ENCODE data around the gene CAND2. TPM values are rescaled to one million over a fixed set of nuclear protein-coding genes. Genes with fewer than 3 reads are reported as not detected.
"Not testable (repeated sequence)": the region's sequence is repeated elsewhere in the genome, so short reads cannot be mapped to it uniquely, and the experiment has no call there.

CAND2 gene
- polyA plus RNA-seq, 1 donor = 2.8 TPM

DNA sequence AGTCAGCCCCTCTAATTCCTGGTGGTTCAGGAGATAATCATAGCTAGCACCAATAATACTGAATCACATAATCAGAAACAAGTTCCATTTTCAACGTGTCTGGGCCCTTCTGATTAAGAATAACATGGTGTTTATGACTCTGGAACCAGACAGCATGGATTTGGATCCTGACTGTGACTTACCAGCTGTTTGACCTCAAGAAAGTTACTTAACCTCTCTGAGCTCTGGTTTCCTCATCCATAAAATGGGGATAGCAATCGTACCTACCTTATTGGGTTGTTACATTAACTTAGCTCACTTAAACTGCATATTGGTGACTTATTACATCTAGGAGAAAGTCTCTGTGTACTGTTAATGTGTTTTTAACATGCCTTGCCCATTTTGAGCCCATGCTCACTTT lies 26.7 kb upstream of the CAND2 start:
- no peaks in the 10 kb centered on the region for H3K36me3 ChIP-seq (ENCODE audit: control insufficient read depth, insufficient read depth, low read length)
- DNase-seq = no peak
- no peaks in the 10 kb centered on the region for H3K27me3 ChIP-seq (ENCODE audit: control insufficient read depth, insufficient read depth, low read length)
- 100% methylated on average over 1 of the region's 2 CpGs for WGBS (ENCODE audit: insufficient coverage, low lambda C conversion rate)
- H3K9me3 ChIP-seq (ENCODE audit: control insufficient read depth, low read depth, low read length) = no peaks in the 10 kb centered on the region
- H3K4me3 ChIP-seq (ENCODE audit: low read length) = no peak overlapping the region
- no peak overlapping the region for H3K27ac ChIP-seq (ENCODE audit: low read length)
- H3K4me1 ChIP-seq (ENCODE audit: control insufficient read depth, insufficient read depth, low read length) = no peaks in the 10 kb centered on the region

DNA sequence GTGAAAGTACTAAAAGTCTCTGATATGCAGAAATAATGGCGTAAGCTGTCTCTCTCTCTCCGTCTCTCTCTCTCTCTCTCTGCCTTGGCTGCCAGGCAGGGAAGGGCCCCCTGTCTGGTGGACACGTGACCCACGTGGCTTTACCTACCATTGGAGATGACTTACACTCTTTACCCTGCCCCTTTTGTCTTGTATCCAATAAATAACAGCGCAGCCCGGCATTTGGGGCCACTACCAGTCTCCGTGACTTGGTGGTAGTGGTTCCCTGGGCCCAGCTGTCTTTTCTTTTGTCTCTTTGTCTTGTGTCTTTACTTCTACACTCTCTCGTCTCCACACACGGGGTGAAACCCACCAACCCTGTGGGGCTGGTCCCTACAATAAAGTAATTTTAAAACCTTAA lies 25.2 kb upstream of the CAND2 start:
- no peak for DNase-seq
- H3K4me1 ChIP-seq (ENCODE audit: control insufficient read depth, insufficient read depth, low read length) = no peaks in the 10 kb centered on the region
- 80% methylated on average over 2 of the region's 9 CpGs for WGBS (ENCODE audit: insufficient coverage, low lambda C conversion rate)

DNA sequence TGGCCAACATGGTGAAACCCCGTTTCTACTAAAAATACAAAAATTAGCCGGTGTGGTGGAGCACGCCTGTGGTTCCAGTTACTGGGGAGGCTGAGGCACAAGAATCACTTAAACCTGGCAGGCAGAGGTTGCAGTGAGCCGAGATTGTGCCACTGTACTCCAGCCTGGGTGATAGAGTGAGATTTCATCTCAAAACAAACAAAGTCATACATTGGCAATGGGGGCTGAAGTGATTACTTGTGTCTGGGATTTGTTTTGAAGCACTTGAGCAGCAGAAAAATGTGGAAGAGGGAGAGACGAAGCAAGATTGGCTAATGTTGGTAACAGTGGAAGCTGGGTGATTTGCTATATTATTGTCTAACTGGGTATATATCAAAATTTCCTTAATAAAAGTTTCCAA lies 24.0 kb upstream of the CAND2 start:
- Histone ChIP-seq H3K27ac (ENCODE audit: low read length) (no peak overlapping the region), H3K36me3 (ENCODE audit: control insufficient read depth, insufficient read depth, low read length) (no peaks in the 10 kb centered on the region), H3K4me3 (ENCODE audit: low read length) (no peak overlapping the region), H3K4me1 (ENCODE audit: control insufficient read depth, insufficient read depth, low read length) (no peaks in the 10 kb centered on the region), H3K9me3 (ENCODE audit: control insufficient read depth, low read depth, low read length) (no peaks in the 10 kb centered on the region), H3K27me3 (ENCODE audit: control insufficient read depth, insufficient read depth, low read length) (no peaks in the 10 kb centered on the region)
- WGBS (ENCODE audit: insufficient coverage, low lambda C conversion rate) = 40% methylated on average over 1 of the region's 5 CpGs
- DNase-seq = no peak

More for the DNA sequence above, 25.2 kb upstream of the CAND2 start:
- Histone ChIP-seq H3K9me3 (ENCODE audit: control insufficient read depth, low read depth, low read length) (no peaks in the 10 kb centered on the region), H3K36me3 (ENCODE audit: control insufficient read depth, insufficient read depth, low read length) (no peaks in the 10 kb centered on the region), H3K4me3 (ENCODE audit: low read length) (no peak overlapping the region), H3K27ac (ENCODE audit: low read length) (no peak overlapping the region), H3K27me3 (ENCODE audit: control insufficient read depth, insufficient read depth, low read length) (no peaks in the 10 kb centered on the region)

DNA sequence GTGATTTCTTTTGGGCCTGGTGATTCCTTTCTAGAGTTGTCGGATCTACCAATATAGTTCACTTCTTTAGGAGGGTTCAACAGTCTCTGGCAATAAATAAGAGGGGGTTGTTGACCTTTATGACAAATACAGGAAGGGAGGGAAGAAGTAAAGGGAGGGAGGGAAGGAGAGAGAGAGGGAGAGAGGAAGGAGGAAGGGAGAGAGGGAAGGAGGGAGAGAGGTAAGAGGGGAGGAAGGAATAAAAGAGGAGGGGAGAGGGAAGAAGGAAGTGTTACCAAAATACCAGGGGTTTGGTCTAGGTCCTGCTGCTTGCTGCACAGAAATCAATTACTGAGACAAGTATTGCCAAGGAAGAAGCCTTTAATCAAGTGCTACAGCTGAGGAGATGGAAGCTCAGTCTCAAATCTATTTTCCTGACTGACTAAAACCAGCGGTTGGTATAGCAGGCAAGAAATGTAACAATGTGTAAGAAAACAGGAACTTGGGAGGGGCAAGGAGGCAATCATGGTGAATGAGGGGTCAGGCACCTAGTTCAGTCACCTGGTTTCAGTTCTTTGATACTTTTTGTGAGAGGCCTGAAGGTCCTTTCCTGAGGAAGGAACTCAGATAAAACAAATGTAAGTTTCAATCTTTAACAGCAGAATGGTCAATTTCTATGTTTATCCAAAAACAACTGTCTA lies 23.3 kb upstream of the CAND2 start:
- Histone ChIP-seq H3K9me3 (ENCODE audit: control insufficient read depth, low read depth, low read length) (no peaks in the 10 kb centered on the region), H3K4me3 (ENCODE audit: low read length) (no peak overlapping the region), H3K4me1 (ENCODE audit: control insufficient read depth, insufficient read depth, low read length) (no peaks in the 10 kb centered on the region), H3K27ac (ENCODE audit: low read length) (no peak overlapping the region), H3K27me3 (ENCODE audit: control insufficient read depth, insufficient read depth, low read length) (no peaks in the 10 kb centered on the region), H3K36me3 (ENCODE audit: control insufficient read depth, insufficient read depth, low read length) (no peaks in the 10 kb centered on the region)
- WGBS (ENCODE audit: insufficient coverage, low lambda C conversion rate) = 63% methylated on average over 1 of the region's 2 CpGs
- no peak for DNase-seq

DNA sequence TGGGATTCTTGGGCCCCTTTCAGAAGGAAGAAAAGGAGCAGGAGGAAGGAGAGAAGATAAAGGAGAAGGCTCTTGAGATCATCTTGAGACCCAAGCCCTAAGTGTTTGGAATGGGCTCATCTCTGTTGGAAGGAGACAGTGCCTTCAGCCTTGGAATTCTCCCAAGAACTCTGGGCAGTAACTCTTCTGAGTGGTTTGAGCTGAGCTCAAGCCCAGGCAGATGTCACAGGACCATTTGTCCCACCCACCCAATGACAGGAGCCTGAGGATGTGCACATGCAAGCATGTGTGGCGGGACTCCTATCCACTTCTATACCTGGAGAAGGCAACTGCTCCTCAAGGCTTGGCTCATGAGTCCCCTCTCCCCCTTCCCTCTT lies 22.8 kb upstream of the CAND2 start:
- H3K36me3 ChIP-seq (ENCODE audit: control insufficient read depth, insufficient read depth, low read length) = no peaks in the 10 kb centered on the region
- no peak overlapping the region for H3K4me3 ChIP-seq (ENCODE audit: low read length)
- no peak for DNase-seq
- no peaks in the 10 kb centered on the region for H3K27me3 ChIP-seq (ENCODE audit: control insufficient read depth, insufficient read depth, low read length)
- H3K27ac ChIP-seq (ENCODE audit: low read length) = no peak overlapping the region
- H3K4me1 ChIP-seq (ENCODE audit: control insufficient read depth, insufficient read depth, low read length) = no peaks in the 10 kb centered on the region
- H3K9me3 ChIP-seq (ENCODE audit: control insufficient read depth, low read depth, low read length) = no peaks in the 10 kb centered on the region
- WGBS (ENCODE audit: insufficient coverage, low lambda C conversion rate) = no CpG with 5 or more reads among the region's 1 CpG

DNA sequence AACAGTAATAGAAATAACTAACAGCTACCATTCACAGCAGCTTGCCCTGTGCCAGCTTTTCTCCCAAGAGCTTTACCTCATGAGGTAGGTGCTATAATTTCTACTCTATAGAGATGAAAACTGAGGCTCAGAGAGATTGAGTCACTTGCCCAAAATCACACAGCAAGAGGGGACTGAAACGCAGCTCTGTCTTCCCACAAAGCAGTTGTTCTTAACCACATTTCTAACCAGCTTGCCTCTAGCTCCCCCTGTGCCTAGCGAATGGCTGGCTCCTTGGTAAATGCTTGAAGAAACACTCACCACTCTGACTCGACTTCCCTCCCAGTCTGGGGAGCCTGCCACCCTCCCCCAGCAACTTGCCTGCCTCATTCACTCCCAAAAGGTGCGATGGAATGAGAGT lies 21.9 kb upstream of the CAND2 start:
- no peaks in the 10 kb centered on the region for H3K4me1 ChIP-seq (ENCODE audit: control insufficient read depth, insufficient read depth, low read length)
- DNase-seq = no peak
- H3K36me3 ChIP-seq (ENCODE audit: control insufficient read depth, insufficient read depth, low read length) = no peaks in the 10 kb centered on the region
- no peaks in the 10 kb centered on the region for H3K27me3 ChIP-seq (ENCODE audit: control insufficient read depth, insufficient read depth, low read length)
- H3K9me3 ChIP-seq (ENCODE audit: control insufficient read depth, low read depth, low read length) = no peaks in the 10 kb centered on the region
- no CpG with 5 or more reads among the region's 4 CpGs for WGBS (ENCODE audit: insufficient coverage, low lambda C conversion rate)
- no peak overlapping the region for H3K27ac ChIP-seq (ENCODE audit: low read length)
- H3K4me3 ChIP-seq (ENCODE audit: low read length) = no peak overlapping the region

DNA sequence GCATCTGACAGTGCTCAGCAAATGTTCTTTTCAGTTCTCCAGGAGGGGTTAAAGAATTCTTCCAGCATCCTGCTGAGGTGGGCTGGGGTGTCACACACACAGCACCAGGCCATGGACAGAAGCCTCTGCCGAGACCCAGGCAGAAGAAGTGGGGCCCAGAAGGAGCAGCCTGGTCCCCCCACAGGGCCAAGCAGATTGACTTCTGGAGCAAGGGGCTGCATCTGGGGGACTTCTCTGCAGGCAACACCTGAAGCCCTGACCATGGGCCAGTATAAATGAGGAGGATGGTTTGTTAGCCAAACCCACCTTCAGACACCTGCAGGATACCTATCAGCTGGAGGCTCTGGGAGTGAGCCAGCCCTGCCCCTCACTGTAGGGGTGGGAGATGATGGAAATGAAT lies 21.3 kb upstream of the CAND2 start:
- Histone ChIP-seq H3K36me3 (ENCODE audit: control insufficient read depth, insufficient read depth, low read length) (no peaks in the 10 kb centered on the region), H3K27me3 (ENCODE audit: control insufficient read depth, insufficient read depth, low read length) (no peaks in the 10 kb centered on the region), H3K4me3 (ENCODE audit: low read length) (no peak overlapping the region), H3K4me1 (ENCODE audit: control insufficient read depth, insufficient read depth, low read length) (no peaks in the 10 kb centered on the region), H3K27ac (ENCODE audit: low read length) (no peak overlapping the region), H3K9me3 (ENCODE audit: control insufficient read depth, low read depth, low read length) (no peaks in the 10 kb centered on the region)
- DNase-seq = no peak
- no CpG with 5 or more reads among the region's 1 CpG for WGBS (ENCODE audit: insufficient coverage, low lambda C conversion rate)

DNA sequence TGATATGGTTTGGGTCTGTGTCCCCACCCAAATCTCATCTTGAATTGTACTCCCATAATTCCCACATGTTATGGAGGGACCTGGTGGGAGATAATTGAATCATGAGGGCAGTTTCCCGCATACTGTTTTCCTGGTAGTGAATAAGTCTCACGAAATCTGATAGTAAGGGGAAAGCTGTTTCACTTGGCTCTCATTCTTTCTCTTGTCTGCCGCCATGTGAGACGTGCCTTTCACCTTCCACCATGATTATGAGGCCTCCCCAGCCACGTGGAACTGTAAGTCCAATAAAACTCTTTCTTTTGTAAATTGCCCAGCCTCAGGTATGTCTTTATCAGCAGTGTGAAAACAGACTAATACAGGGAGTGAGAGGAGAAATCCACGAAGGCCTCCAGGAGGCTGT lies 20.5 kb upstream of the CAND2 start:
- DNase-seq; H3K27me3 ChIP-seq (ENCODE audit: control insufficient read depth, insufficient read depth, low read length): not testable (repeated sequence)
- no CpG with 5 or more reads among the region's 6 CpGs for WGBS (ENCODE audit: insufficient coverage, low lambda C conversion rate)

DNA sequence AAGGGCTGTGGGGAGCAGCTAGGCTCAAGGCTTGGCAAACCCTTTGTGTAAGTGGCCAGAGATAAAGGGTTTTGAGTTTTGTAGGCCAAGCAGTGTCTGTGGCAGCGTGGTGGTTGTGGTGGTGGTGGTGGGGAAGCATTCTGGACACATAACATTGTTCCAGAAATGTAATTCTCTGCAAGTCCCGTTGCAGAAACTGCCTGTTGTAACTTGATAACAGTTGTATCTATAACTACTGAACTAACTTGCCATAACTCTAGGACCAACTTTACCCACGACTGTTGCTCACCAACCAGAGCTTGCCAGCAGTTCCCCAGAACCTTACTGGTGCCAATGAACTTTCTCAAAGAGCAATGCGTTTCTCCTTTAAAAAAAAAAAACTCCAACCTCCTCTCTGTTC lies 19.3 kb upstream of the CAND2 start:
- no peak overlapping the region for H3K4me3 ChIP-seq (ENCODE audit: low read length)
- no peaks in the 10 kb centered on the region for H3K4me1 ChIP-seq (ENCODE audit: control insufficient read depth, insufficient read depth, low read length)
- H3K27ac ChIP-seq (ENCODE audit: low read length) = no peak overlapping the region
- H3K27me3 ChIP-seq (ENCODE audit: control insufficient read depth, insufficient read depth, low read length) = no peaks in the 10 kb centered on the region
- DNase-seq = no peak
- no CpG with 5 or more reads among the region's 4 CpGs for WGBS (ENCODE audit: insufficient coverage, low lambda C conversion rate)
- H3K36me3 ChIP-seq (ENCODE audit: control insufficient read depth, insufficient read depth, low read length) = no peaks in the 10 kb centered on the region
- no peaks in the 10 kb centered on the region for H3K9me3 ChIP-seq (ENCODE audit: control insufficient read depth, low read depth, low read length)

More for the DNA sequence above, 20.5 kb upstream of the CAND2 start:
- not testable (repeated sequence) for H3K36me3 ChIP-seq (ENCODE audit: control insufficient read depth, insufficient read depth, low read length); H3K4me3 ChIP-seq (ENCODE audit: low read length); H3K27ac ChIP-seq (ENCODE audit: low read length); H3K4me1 ChIP-seq (ENCODE audit: control insufficient read depth, insufficient read depth, low read length); H3K9me3 ChIP-seq (ENCODE audit: control insufficient read depth, low read depth, low read length)

DNA sequence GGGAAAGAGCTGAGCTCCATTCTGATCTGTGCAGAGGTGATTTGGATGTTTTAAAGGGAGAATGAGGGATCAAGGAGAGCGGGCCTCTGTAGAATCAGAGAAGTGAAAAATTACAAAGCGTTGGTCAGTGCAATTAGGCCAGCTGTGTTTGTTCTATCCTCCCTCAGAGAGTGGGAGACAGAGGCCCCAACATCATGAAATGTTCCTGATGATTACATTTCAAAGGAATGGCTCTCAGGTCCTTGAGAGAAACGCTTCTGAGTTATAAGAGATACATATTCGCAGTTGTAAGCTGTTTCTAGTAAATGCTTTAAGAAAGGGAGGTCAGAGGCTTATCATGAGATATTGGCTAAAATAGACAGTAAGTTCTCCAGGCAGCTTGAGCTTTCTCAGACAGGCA lies 15.7 kb upstream of the CAND2 start:
- WGBS (ENCODE audit: insufficient coverage, low lambda C conversion rate) = 49% methylated on average over 3 of the region's 4 CpGs
- no peaks in the 10 kb centered on the region for H3K9me3 ChIP-seq (ENCODE audit: control insufficient read depth, low read depth, low read length)
- peaks cover 4% of the 10 kb centered on the region for H3K27me3 ChIP-seq (ENCODE audit: control insufficient read depth, insufficient read depth, low read length)
- no peaks in the 10 kb centered on the region for H3K4me1 ChIP-seq (ENCODE audit: control insufficient read depth, insufficient read depth, low read length)
- no peaks in the 10 kb centered on the region for H3K36me3 ChIP-seq (ENCODE audit: control insufficient read depth, insufficient read depth, low read length)
- no peak overlapping the region for H3K27ac ChIP-seq (ENCODE audit: low read length)
- no peak overlapping the region for H3K4me3 ChIP-seq (ENCODE audit: low read length)
- no peak for DNase-seq

DNA sequence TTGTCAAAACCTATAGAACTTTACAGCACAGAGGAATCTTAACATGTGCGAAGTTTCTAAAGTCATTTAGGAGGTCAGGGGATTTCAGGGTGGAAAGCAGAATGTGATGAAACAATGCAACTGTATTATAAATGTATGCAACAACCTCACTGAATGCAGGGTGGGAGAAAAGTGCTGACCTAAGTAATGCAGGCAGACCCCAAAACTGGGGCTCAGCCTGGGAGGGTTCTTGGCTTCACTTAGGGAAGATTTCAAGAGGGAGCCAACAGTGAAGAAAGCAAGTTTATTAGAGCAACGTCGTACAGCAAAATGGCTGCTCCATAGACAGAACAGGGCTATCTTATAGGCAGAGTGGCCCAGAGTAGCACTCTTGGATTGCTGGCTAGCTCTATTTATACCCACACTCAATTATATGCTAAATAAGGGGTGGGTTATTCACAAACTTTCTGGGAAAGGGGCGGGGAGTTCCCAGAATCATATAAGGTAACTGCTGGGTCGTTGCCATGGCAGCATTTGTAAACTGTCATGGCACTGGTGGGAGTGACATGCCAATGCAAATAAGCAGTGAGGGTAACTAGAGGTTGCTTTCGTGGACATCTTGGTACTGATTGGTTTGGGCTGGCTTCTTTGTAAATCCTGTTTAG lies 14.2 kb upstream of the CAND2 start:
- WGBS (ENCODE audit: insufficient coverage, low lambda C conversion rate) = no CpG with 5 or more reads among the region's 6 CpGs
- H3K4me1 ChIP-seq (ENCODE audit: control insufficient read depth, insufficient read depth, low read length) = no peaks in the 10 kb centered on the region
- H3K27ac ChIP-seq (ENCODE audit: low read length) = no peak overlapping the region
- DNase-seq = no peak
- no peak overlapping the region for H3K4me3 ChIP-seq (ENCODE audit: low read length)
- H3K27me3 ChIP-seq (ENCODE audit: control insufficient read depth, insufficient read depth, low read length) = peaks cover 4% of the 10 kb centered on the region
- no peaks in the 10 kb centered on the region for H3K36me3 ChIP-seq (ENCODE audit: control insufficient read depth, insufficient read depth, low read length)
- H3K9me3 ChIP-seq (ENCODE audit: control insufficient read depth, low read depth, low read length) = no peaks in the 10 kb centered on the region

Data from large intestine (tissue), 3 donors.